GM04503 (cell line): ENCODE measurements around the gene SPTA1.
"Not testable (repeated sequence)": the region's sequence is repeated elsewhere in the genome, so short reads cannot be mapped to it uniquely, and the experiment has no call there.

ENCODE experiments used
- DNase-seq: peaks from one replicate; pipeline ENCODE4 v3.0.0-alpha.2; 2012; ENCODE audit warnings: low read depth

Gene SPTA1

DNA sequence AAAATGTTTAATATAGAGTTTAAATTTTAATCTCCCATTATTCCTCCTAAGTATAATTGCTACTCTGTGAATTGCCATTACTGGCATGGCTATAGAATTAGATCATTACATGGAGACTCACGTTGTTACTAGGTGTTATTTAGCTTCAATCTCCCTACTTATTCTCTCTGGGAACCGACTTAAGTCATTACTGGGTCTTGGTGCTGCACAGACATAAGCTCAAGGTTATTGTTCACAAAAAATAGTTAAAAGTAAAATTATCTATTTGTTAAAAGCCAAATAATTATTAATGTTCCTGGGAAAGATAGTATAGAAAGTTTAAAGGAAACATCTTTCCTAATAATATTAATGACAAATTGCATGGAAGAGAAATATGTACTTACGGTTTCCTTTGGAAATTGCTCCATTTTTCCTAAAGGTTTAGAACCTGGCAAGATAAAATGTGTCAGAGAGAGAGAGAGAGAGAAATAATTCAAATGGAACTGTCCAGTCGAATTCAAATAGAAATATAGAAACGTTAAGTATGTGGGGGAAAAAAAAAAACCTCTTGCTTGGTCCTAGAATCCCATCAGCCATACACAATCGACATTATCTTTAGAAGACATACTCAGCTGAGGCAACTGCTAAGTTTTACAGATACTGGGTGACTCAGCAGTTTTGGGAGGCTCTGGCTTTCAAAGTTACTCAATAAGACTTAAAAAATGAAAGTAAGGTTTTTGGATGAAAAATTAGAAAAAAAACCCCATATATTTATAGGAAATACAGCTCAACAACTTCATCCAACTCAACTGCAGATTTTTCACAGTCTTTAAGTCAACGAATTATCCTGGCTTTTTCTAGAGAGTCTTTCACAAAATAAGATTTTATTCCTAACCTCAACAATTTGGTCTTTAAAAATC is at the start of gene SPTA1:
Gene SPTA1, minus strand, starts transcription at position 605 of the 899 bp plus-strand sequence. Its CDS starts 198 bp downstream, at position 407.
- DNase-seq: no peak

DNA sequence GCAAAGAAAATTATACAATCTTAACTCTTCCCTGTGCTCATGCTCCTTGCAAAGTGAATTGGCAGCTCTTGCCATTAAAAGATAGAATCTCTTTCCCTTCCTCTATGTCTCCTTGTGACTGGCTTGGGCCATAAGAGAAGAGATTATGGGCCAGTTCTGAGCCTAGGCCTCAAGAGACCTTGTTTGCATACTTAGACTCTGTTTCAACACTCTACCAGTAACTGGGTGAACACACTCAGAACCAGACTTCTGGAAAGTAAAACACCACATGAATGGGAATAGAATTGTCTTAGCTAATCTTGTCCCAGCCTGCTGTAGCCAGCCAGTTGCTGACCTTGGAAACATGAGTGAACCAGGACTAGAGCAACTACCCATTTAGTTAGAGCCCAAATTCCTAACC is 49.3 kb upstream of the SPTA1 start:
- no peak for DNase-seq

DNA sequence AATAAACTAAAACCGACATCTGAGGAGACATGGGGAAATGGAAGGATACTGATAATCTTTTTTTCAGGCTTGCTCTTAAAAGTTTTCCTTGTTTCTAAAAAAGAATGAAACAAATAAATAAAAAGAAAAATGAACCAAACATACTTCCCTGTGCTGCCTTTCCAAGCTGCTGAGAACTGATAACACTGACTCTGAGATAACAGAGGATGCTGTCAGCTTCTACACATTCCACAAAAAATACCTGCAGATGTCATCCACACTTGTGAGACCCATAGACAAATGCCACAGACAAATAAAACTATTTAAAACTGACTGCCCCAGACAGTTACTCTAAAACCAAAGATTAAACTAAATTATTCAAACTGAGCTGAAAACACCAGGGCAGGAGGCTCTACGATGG is 46.0 kb upstream of the SPTA1 start:
- DNase-seq: no peak

GRCh38 chr1:158731707-158732106 is 45.2 kb upstream of the SPTA1 start:
- DNase-seq: no peak

GRCh38 chr1:158730453-158730852 is 43.9 kb upstream of the SPTA1 start:
- DNase-seq: no peak

- no peak for DNase-seq
These were observed 42.2 kb upstream of the SPTA1 start for GRCh38 chr1:158728510-158729225.

DNA sequence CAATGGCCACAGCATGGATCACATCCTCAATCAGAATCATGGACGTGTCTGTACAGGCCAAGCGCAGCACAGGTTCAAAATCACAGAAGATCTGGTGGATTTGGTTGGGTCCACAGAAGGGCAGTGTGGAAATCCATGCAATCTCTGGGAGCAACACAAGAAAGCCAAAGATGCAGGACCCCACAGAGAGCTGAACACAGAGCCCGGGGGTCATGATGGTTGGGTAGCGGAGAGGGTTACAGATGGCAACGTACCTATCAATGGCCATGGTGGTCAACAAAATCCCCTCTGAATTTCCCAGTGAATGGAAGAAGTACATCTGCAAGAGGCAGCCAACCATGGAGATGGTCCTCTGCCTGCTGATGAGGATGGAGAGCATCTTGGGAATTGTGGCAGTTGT is 37.9 kb upstream of the SPTA1 start:
- no peak for DNase-seq

GRCh38 chr1:158720620-158721019 is 34.1 kb upstream of the SPTA1 start, which contains the start of gene OR6K3:
OR6K3 (minus strand) TSS chr1:158720720; CDS start chr1:158718115, 2,605 bp downstream.
- DNase-seq: no peak

- DNase-seq: no peak
These were observed 33.1 kb upstream of the SPTA1 start for GRCh38 chr1:158719664-158720063.

- DNase-seq: no peak
These were observed 30.8 kb upstream of the SPTA1 start for GRCh38 chr1:158717344-158717743.

GRCh38 chr1:158716335-158716734 is 29.8 kb upstream of the SPTA1 start:
- DNase-seq: no peak

- no peak for DNase-seq
These were observed 28.2 kb upstream of the SPTA1 start for GRCh38 chr1:158714754-158715153.

- no peak for DNase-seq
These were observed 24.6 kb upstream of the SPTA1 start for GRCh38 chr1:158711098-158711497.

DNA sequence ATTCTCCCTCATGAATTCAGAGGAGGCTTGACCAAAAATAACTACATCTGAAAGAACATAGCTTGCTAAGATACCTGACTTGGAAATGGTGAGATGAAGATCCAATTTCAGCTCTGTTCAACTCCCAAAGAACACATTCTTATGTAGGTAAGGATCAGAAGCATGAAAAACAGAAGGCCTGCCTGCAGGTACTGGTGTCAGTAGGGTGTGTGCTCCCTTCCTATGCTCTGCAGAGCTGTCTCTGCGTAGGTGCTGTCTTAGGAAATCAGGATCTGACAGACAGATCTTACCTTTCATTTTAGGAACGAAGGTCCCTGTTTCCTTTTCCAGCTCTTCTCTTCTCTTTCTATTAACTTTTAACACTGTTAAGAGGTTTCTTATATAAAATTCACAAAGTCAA is 19.6 kb upstream of the SPTA1 start:
- DNase-seq: no peak

- DNase-seq: no peak
These were observed 14.0 kb upstream of the SPTA1 start, which contains the start of gene OR6K2 for GRCh38 chr1:158700552-158700951. OR6K2 (minus strand) TSS chr1:158700652; CDS start chr1:158700652, 0 bp downstream.

DNA sequence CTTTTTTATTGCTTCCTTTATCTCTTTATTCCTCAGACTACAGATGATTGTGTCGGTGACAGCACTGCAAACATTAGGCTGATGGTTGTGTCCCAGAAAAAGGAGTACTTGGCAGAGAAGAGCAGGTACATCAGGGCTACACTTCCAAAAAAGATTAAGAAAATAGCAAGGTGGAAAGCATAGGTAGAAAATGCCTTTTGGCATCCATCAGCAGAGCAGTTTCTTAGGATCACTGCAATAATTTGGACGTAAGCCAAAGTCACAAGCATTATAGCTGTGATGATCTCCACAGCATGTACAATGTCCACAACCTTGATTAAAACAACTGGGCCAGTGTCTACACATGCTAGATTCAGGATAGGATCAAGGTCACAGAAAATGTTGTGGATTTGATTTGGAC is 8.1 kb upstream of the SPTA1 start:
- DNase-seq: no peak

- no peak for DNase-seq
These were observed 5.8 kb upstream of the SPTA1 start for GRCh38 chr1:158692356-158692755.

- no peak for DNase-seq
These were observed 5.4 kb upstream of the SPTA1 start for GRCh38 chr1:158691907-158692306.

DNA sequence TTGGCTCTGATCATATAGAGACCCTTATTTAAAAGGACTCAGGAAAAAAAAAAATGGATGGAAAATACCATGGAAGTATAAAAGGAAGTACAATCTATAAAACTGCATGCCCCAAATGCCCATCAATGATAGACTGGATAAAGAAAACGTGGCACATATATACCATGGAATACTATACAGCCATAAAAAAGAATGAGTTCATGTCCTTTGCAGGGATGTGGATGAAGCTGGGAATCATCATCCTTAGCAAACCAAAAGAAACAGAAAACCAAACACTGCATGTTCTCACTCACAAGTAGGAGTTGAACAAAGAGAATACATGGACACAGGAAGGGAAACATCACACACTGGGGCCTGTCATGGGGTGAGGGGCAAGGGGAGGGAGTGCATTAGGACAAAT is 4.6 kb upstream of the SPTA1 start:
- not testable (repeated sequence) for DNase-seq

DNA sequence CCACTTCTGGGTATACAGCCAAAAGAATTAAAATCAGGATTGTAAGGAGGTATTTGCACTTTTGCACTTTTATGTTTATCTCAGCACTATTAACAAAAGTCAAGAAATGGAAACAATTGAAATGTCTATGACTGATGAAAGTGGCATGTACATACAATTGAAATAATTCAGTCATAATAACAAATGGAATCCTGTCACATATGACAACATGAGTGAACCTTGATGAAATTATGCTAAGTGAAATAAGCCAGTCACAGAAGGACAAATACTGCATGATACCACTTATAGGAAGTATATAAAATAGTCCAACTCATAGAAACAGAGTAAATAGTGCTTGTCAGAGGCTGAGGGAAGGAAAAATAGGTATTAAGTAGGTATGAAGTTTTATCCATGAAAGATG is 3.4 kb upstream of the SPTA1 start:
- no peak for DNase-seq

DNA sequence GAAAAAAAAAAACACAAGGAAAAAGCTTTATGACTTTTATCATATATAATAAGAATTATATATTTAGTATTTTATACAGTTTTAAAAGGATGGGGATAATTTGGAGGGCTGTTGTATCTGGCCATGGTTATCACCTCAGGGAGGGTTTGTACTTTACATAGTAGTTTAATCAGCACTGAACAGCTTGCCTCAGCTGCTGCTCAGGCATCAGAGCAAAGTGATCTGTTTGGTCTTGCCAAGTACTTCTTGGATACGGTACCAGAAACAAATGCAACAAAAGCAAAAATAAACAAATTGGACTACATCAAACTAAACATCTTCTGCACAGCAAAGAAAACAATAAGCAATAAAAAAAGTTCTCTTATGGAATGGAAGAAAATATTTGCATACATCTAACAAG is 2.6 kb upstream of the SPTA1 start:
- no peak for DNase-seq

DNA sequence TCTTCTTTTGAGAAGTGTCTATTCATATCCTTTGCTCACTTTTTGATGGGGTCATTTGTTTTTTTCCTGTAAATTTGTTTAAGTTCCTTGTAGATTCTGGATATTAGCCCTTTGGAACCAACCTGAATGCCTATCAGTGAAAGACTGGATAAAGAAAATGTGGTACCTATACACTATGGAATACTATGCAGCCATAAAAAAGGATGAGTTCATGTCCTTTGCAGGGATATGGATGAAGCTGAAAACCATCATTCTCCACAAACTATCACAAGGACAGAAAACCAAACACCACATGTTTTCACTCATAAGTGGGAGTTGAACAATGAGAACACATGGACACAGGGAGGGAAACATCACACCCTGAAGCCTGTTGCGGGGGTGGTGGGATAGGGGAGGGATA is 1.8 kb upstream of the SPTA1 start:
- not testable (repeated sequence) for DNase-seq

- no peak for DNase-seq
These were observed 522 bp upstream of the SPTA1 start for GRCh38 chr1:158687037-158687436.
